ENCODE data around the gene BCL2L12. TPM values are rescaled to one million over a fixed set of nuclear protein-coding genes. Genes with fewer than 3 reads are reported as not detected.

BCL2L12 gene
- total RNA-seq, 1 donor from 2014 or later: 39.1 TPM

GRCh38 chr19:49685845-49686332 lies 20.2 kb downstream of the BCL2L12 start:
- Mint-ChIP-seq H3K27ac (no peak overlapping the region), H3K36me3 (ENCODE audit: low read depth) (peaks cover 66% of the 10 kb centered on the region)

GRCh38 chr19:49686503-49687088 lies 20.9 kb downstream of the BCL2L12 start:
- ChIA-PET CTCF (no interaction called here), POLR2A (no interaction called here)
- H3K4me3 Mint-ChIP-seq: no peak overlapping the region
- ATAC-seq (ENCODE audit: low read depth) (no peak), DNase-seq (no peak)
- intact Hi-C loops (cut with micrococcal nuclease): no loop called here
- no peak for TF ChIP-seq CTCF (IDR thresholded peaks at IDR 0.05)
- H3K27me3 Mint-ChIP-seq: peaks cover 10% of the 10 kb centered on the region
- H3K9me3 Mint-ChIP-seq: no peaks in the 10 kb centered on the region
- peaks cover 23% of the 10 kb centered on the region for H3K4me1 Mint-ChIP-seq
- peaks cover 63% of the 10 kb centered on the region for H3K36me3 Mint-ChIP-seq (ENCODE audit: low read depth)
- H3K27ac Mint-ChIP-seq: no peak overlapping the region

More at GRCh38 chr19:49685845-49686332, 20.2 kb downstream of the BCL2L12 start:
- H3K4me3 Mint-ChIP-seq: no peak overlapping the region
- ChIA-PET POLR2A (interaction anchor here (0.6 kb wide), 1 partner anchor 95 kb away, joined by 3 read pairs; no protein-coding TSS in a partner anchor), CTCF (interaction anchor here (1.1 kb wide), 1 partner anchor 21 kb away, joined by 4 read pairs; the partner anchor contains the start of gene IRF3)
- intact Hi-C loops (cut with micrococcal nuclease): no loop called here
- no peaks in the 10 kb centered on the region for H3K9me3 Mint-ChIP-seq
- TF ChIP-seq CTCF (IDR thresholded peaks at IDR 0.05): no peak
- ATAC-seq (ENCODE audit: low read depth) (no peak), DNase-seq (no peak)
- peaks cover 19% of the 10 kb centered on the region for H3K4me1 Mint-ChIP-seq
- peaks cover 8% of the 10 kb centered on the region for H3K27me3 Mint-ChIP-seq

GRCh38 chr19:49687150-49687549 lies 21.4 kb downstream of the BCL2L12 start:
- peaks cover 25% of the 10 kb centered on the region for H3K4me1 Mint-ChIP-seq
- DNase-seq (no peak), ATAC-seq (ENCODE audit: low read depth) (no peak)
- CTCF ChIA-PET: no interaction called here
- peaks cover 58% of the 10 kb centered on the region for H3K36me3 Mint-ChIP-seq (ENCODE audit: low read depth)
- H3K27ac Mint-ChIP-seq: no peak overlapping the region
- no peaks in the 10 kb centered on the region for H3K9me3 Mint-ChIP-seq
- H3K27me3 Mint-ChIP-seq: peaks cover 11% of the 10 kb centered on the region
- no peak overlapping the region for H3K4me3 Mint-ChIP-seq
- POLR2A ChIA-PET: interaction anchor here (0.7 kb wide), 1 partner anchor 12 kb away, joined by 3 read pairs; no protein-coding TSS in a partner anchor
- no peak for TF ChIP-seq CTCF (IDR thresholded peaks at IDR 0.05)
- intact Hi-C loops (cut with micrococcal nuclease): no loop called here

- H3K4me3 Mint-ChIP-seq: no peak overlapping the region
- H3K27ac Mint-ChIP-seq: no peak overlapping the region
- intact Hi-C loops (cut with micrococcal nuclease): no loop called here
- ATAC-seq (ENCODE audit: low read depth): no peak
- peaks cover 25% of the 10 kb centered on the region for H3K4me1 Mint-ChIP-seq
- H3K9me3 Mint-ChIP-seq: no peaks in the 10 kb centered on the region
- DNase-seq: no peak
- TF ChIP-seq CTCF (IDR thresholded peaks at IDR 0.05): no peak
- ChIA-PET POLR2A (interaction anchor here (0.7 kb wide), 1 partner anchor 13 kb away, joined by 3 read pairs; no protein-coding TSS in a partner anchor), CTCF (no interaction called here)
- peaks cover 53% of the 10 kb centered on the region for H3K36me3 Mint-ChIP-seq (ENCODE audit: low read depth)
- peaks cover 16% of the 10 kb centered on the region for H3K27me3 Mint-ChIP-seq
Observed at GRCh38 chr19:49687566-49688316, 22.0 kb downstream of the BCL2L12 start.

- ChIA-PET CTCF (no interaction called here), POLR2A (no interaction called here)
- H3K4me1 Mint-ChIP-seq: peaks cover 25% of the 10 kb centered on the region
- ATAC-seq (ENCODE audit: low read depth) (no peak), DNase-seq (no peak)
- H3K27me3 Mint-ChIP-seq: peaks cover 22% of the 10 kb centered on the region
- H3K36me3 Mint-ChIP-seq (ENCODE audit: low read depth): peaks cover 46% of the 10 kb centered on the region
- intact Hi-C loops (cut with micrococcal nuclease): no loop called here
- no peak overlapping the region for H3K4me3 Mint-ChIP-seq
- no peaks in the 10 kb centered on the region for H3K9me3 Mint-ChIP-seq
- no peak overlapping the region for H3K27ac Mint-ChIP-seq
- TF ChIP-seq CTCF (IDR thresholded peaks at IDR 0.05): no peak
Observed at GRCh38 chr19:49688531-49689132, 22.9 kb downstream of the BCL2L12 start.

All from activated B cell treated with CpG ODN at 0.5 μM for 24 hours (primary cell).